Measurements from ENCODE around the gene INPP5A.

The INPP5A gene

GRCh38 chr10:132783940-132784865, 246.6 kb downstream of the INPP5A start:
- H3K4me3 ChIP-seq (ENCODE audit: insufficient read length, low read depth), result no peak overlapping the region
- H3K9me3 ChIP-seq (ENCODE audit: insufficient read depth, low read length), result no peaks in the 10 kb centered on the region
- no peak overlapping the region for H3K9ac ChIP-seq (ENCODE audit: insufficient read length, low read depth)
- TF ChIP-seq YY1 (IDR thresholded peaks at IDR 0.05; ENCODE audit: insufficient read depth, insufficient read length) (no peak), SUZ12 (IDR thresholded peaks at IDR 0.05; ENCODE audit: extremely low read depth, insufficient read depth, insufficient read length) (no peak), ZNF274 (IDR thresholded peaks at IDR 0.05; ENCODE audit: low read depth, low read length) (no peak)
- H3K36me3 ChIP-seq (ENCODE audit: insufficient read depth, insufficient read length, low read length), result peaks cover 5% of the 10 kb centered on the region
- no peaks in the 10 kb centered on the region for H3K4me1 ChIP-seq (ENCODE audit: insufficient read depth, insufficient read length)
- DNase-seq (ENCODE audit: low read depth, low spot score), result no peak
- peaks cover 64% of the 10 kb centered on the region for H3K27me3 ChIP-seq (ENCODE audit: insufficient read depth, insufficient read length)

GRCh38 chr10:132784866-132785722, 247.5 kb downstream of the INPP5A start:
- TF ChIP-seq SUZ12 (IDR thresholded peaks at IDR 0.05; ENCODE audit: extremely low read depth, insufficient read depth, insufficient read length) (peak; percentile 3), ZNF274 (IDR thresholded peaks at IDR 0.05; ENCODE audit: low read depth, low read length) (no peak)
- DNase-seq (ENCODE audit: low read depth, low spot score), result no peak
- Histone ChIP-seq H3K9ac (ENCODE audit: insufficient read length, low read depth) (no peak overlapping the region), H3K4me1 (ENCODE audit: insufficient read depth, insufficient read length) (no peaks in the 10 kb centered on the region), H3K36me3 (ENCODE audit: insufficient read depth, insufficient read length, low read length) (peaks cover 5% of the 10 kb centered on the region), H3K27me3 (ENCODE audit: insufficient read depth, insufficient read length) (peaks cover 73% of the 10 kb centered on the region), H3K9me3 (ENCODE audit: insufficient read depth, low read length) (no peaks in the 10 kb centered on the region), H3K4me3 (ENCODE audit: insufficient read length, low read depth) (peak overlapping the region; percentile 21)

GRCh38 chr10:132785723-132786475, 248.3 kb downstream of the INPP5A start, which contains the start of gene NKX6-2:
Gene NKX6-2, minus strand, starts transcription at chr10:132786147. Its CDS starts 199 bp downstream, at chr10:132785948.
- H3K27me3 ChIP-seq (ENCODE audit: insufficient read depth, insufficient read length), result peaks cover 81% of the 10 kb centered on the region
- H3K4me1 ChIP-seq (ENCODE audit: insufficient read depth, insufficient read length), result no peaks in the 10 kb centered on the region
- peak within 1 kb of the TSS; percentile 24 for H3K4me3 ChIP-seq (ENCODE audit: insufficient read length, low read depth)
- peaks cover 5% of the 10 kb centered on the region for H3K36me3 ChIP-seq (ENCODE audit: insufficient read depth, insufficient read length, low read length)
- TF ChIP-seq ZNF274 (IDR thresholded peaks at IDR 0.05; ENCODE audit: low read depth, low read length) (no peak), YY1 (IDR thresholded peaks at IDR 0.05; ENCODE audit: insufficient read depth, insufficient read length) (no peak), SUZ12 (IDR thresholded peaks at IDR 0.05; ENCODE audit: extremely low read depth, insufficient read depth, insufficient read length) (peak; percentile 8)
- no peaks in the 10 kb centered on the region for H3K9me3 ChIP-seq (ENCODE audit: insufficient read depth, low read length)
- DNase-seq (ENCODE audit: low read depth, low spot score), result no peak
- H3K9ac ChIP-seq (ENCODE audit: insufficient read length, low read depth), result peak within 1 kb of the TSS; percentile 32

- no peaks in the 10 kb centered on the region for H3K4me1 ChIP-seq (ENCODE audit: insufficient read depth, insufficient read length)
- peaks cover 87% of the 10 kb centered on the region for H3K27me3 ChIP-seq (ENCODE audit: insufficient read depth, insufficient read length)
- TF ChIP-seq SUZ12 (IDR thresholded peaks at IDR 0.05; ENCODE audit: extremely low read depth, insufficient read depth, insufficient read length) (peak; percentile 77), ZNF274 (IDR thresholded peaks at IDR 0.05; ENCODE audit: low read depth, low read length) (no peak), YY1 (IDR thresholded peaks at IDR 0.05; ENCODE audit: insufficient read depth, insufficient read length) (no peak)
- peak overlapping the region; percentile 32 for H3K9ac ChIP-seq (ENCODE audit: insufficient read length, low read depth)
- H3K4me3 ChIP-seq (ENCODE audit: insufficient read length, low read depth), result peak overlapping the region; percentile 24
- DNase-seq (ENCODE audit: low read depth, low spot score), result no peak
- H3K36me3 ChIP-seq (ENCODE audit: insufficient read depth, insufficient read length, low read length), result peaks cover 5% of the 10 kb centered on the region
- H3K9me3 ChIP-seq (ENCODE audit: insufficient read depth, low read length), result no peaks in the 10 kb centered on the region
Observed at GRCh38 chr10:132786476-132786883, 248.9 kb downstream of the INPP5A start.

GRCh38 chr10:132786884-132787494, 249.4 kb downstream of the INPP5A start:
- Histone ChIP-seq H3K9me3 (ENCODE audit: insufficient read depth, low read length) (no peaks in the 10 kb centered on the region), H3K9ac (ENCODE audit: insufficient read length, low read depth) (peak overlapping the region; percentile 32), H3K4me1 (ENCODE audit: insufficient read depth, insufficient read length) (no peaks in the 10 kb centered on the region), H3K36me3 (ENCODE audit: insufficient read depth, insufficient read length, low read length) (peaks cover under 1% of the 10 kb centered on the region), H3K4me3 (ENCODE audit: insufficient read length, low read depth) (peak overlapping the region; percentile 24), H3K27me3 (ENCODE audit: insufficient read depth, insufficient read length) (peaks cover 87% of the 10 kb centered on the region)
- TF ChIP-seq SUZ12 (IDR thresholded peaks at IDR 0.05; ENCODE audit: extremely low read depth, insufficient read depth, insufficient read length), result peak; percentile 82
- TF ChIP-seq YY1 (IDR thresholded peaks at IDR 0.05; ENCODE audit: insufficient read depth, insufficient read length), result no peak
- no peak for TF ChIP-seq ZNF274 (IDR thresholded peaks at IDR 0.05; ENCODE audit: low read depth, low read length)
- no peak for DNase-seq (ENCODE audit: low read depth, low spot score)

GRCh38 chr10:132787495-132788179, 250.1 kb downstream of the INPP5A start:
- TF ChIP-seq SUZ12 (IDR thresholded peaks at IDR 0.05; ENCODE audit: extremely low read depth, insufficient read depth, insufficient read length), result no peak
- TF ChIP-seq ZNF274 (IDR thresholded peaks at IDR 0.05; ENCODE audit: low read depth, low read length), result no peak
- no peak for TF ChIP-seq YY1 (IDR thresholded peaks at IDR 0.05; ENCODE audit: insufficient read depth, insufficient read length)
- Histone ChIP-seq H3K4me1 (ENCODE audit: insufficient read depth, insufficient read length) (no peaks in the 10 kb centered on the region), H3K27me3 (ENCODE audit: insufficient read depth, insufficient read length) (peaks cover 85% of the 10 kb centered on the region), H3K9me3 (ENCODE audit: insufficient read depth, low read length) (no peaks in the 10 kb centered on the region), H3K4me3 (ENCODE audit: insufficient read length, low read depth) (peak overlapping the region; percentile 24), H3K9ac (ENCODE audit: insufficient read length, low read depth) (peak overlapping the region; percentile 32), H3K36me3 (ENCODE audit: insufficient read depth, insufficient read length, low read length) (no peaks in the 10 kb centered on the region)
- DNase-seq (ENCODE audit: low read depth, low spot score), result no peak
